NT2/D1 (cell line): ENCODE data around the gene SPATA2L.

Experiments
- YY1 ChIP-seq: IDR thresholded peaks from 2 replicates; pipeline ENCODE4 v1.6.1; 2011; ENCODE audit not compliant: insufficient read length, insufficient read depth
- ZNF274 ChIP-seq: IDR thresholded peaks from 2 replicates; pipeline ENCODE4 v1.6.1; 2011; ENCODE audit warnings: mild to moderate bottlenecking, low read depth, low read length

GRCh38 chr16:89733322-89733721 is 31.8 kb upstream of the SPATA2L start:
- TF ChIP-seq ZNF274 (no peak), YY1 (no peak)
